Breast epithelium (tissue), 4 donors: ENCODE data around the gene SPCS2. TPM values are rescaled to one million over a fixed set of nuclear protein-coding genes. Genes with fewer than 3 reads are reported as not detected.

Experiments used
- DNase-seq, 2 donors: peaks; one replicate each; pipeline ENCODE4 v3.0.0-alpha.2; 2019; ENCODE audit warnings: low spot score in 2 of 2
- H3K27ac ChIP-seq, 2 donors: fragments of 200-600 bp; sonication (generic) in 1 of 2; one replicate each; pipeline ENCODE4 v1.5.1; 2016 to 2019; ENCODE audit warnings: mild to moderate bottlenecking in 1 of 2
- H3K27me3 ChIP-seq, 2 donors: fragments of 200-600 bp; sonication (generic) in 1 of 2; one replicate each; pipeline versions ENCODE4 v1.5.1 to v1.6.0; 2017 to 2019; ENCODE audit warnings: control low read depth in 1 of 2, mild to moderate bottlenecking in 1 of 2
- H3K36me3 ChIP-seq: fragments of 200-600 bp; one replicate; pipeline ENCODE4 v1.5.1; 2019
- H3K4me1 ChIP-seq, 2 donors: fragments of 200-600 bp; sonication (generic); one replicate each; pipeline ENCODE4 v1.5.1; 2016 to 2019; ENCODE audit warnings: control low read depth in 1 of 2
- H3K4me3 ChIP-seq, 3 donors: fragments of 200-600 bp; sonication (generic); 1 replicate in 2 of 3; 2 replicates in 1 of 3; pipeline ENCODE4 v1.5.1; 2016 to 2019; ENCODE audit warnings: mild to moderate bottlenecking in 3 of 3, moderate library complexity in 2 of 3
- H3K9me3 ChIP-seq, 2 donors: fragments of 200-600 bp; sonication (generic) in 1 of 2; one replicate each; pipeline ENCODE4 v1.5.1; 2016 to 2019; ENCODE audit warnings: control low read depth in 1 of 2
- POLR2A ChIP-seq: fragments of 450-650 bp; IDR thresholded peaks from one replicate; pipeline ENCODE4 v1.6.1; 2016; ENCODE audit warnings: antibody characterized with exemption, mild to moderate bottlenecking, moderate library complexity
- POLR2AphosphoS5 ChIP-seq, 3 donors: sonication (generic); formaldehyde crosslinking; IDR thresholded peaks; one replicate each; pipeline ENCODE4 v1.6.1; 2017; ENCODE audit warnings: antibody characterized with exemption in 3 of 3
- intact Hi-C: fragments of 100-400 bp; cut with DNase I; formaldehyde crosslinking; loops from one replicate; pipeline ENCODE4 v1.15.1; 2023; ENCODE audit warnings: low total_unique reads
- total RNA-seq, 3 donors: library from RNA; depleted of rRNA; stranded (reverse); fragments of >200 nt; gene quantifications; one replicate each; pipeline ENCODE4 v1.1.0, GENCODE V29; 2016
- TF ChIP-seq, protein P1 (sequence below), 3 donors: fragments of 450-650 bp; IDR thresholded peaks; one replicate each; pipeline ENCODE4 v1.5.1; 2016 to 2017; ENCODE audit warnings: antibody characterized with exemption in 3 of 3, mild to moderate bottlenecking in 3 of 3, moderate library complexity in 3 of 3

The SPCS2 gene
- total RNA-seq, 3 donors from 2014 or later: 34.1 to 57.8 (median 57.5) TPM

DNA sequence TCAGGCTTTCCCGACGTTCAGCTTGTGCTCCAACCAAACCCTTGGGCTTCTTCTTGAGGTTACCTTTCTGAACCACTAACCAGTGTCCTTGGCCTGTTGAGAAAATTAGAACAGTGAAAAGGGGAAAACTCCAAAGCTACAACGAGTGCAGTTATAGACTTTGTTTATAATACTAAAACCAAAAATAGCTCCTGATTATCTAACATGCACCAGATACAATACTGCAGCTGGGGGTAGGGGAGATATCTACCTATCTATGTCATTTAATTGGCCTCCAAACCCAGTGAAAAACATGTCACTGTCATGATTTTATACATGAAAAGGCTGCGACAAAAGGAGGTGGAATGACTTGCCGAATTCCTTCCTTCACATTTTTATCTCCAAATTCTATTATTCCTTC is 12.1 kb upstream of the SPCS2 start:
- DNase-seq: no peak
- intact Hi-C loops: no loop called here

DNA sequence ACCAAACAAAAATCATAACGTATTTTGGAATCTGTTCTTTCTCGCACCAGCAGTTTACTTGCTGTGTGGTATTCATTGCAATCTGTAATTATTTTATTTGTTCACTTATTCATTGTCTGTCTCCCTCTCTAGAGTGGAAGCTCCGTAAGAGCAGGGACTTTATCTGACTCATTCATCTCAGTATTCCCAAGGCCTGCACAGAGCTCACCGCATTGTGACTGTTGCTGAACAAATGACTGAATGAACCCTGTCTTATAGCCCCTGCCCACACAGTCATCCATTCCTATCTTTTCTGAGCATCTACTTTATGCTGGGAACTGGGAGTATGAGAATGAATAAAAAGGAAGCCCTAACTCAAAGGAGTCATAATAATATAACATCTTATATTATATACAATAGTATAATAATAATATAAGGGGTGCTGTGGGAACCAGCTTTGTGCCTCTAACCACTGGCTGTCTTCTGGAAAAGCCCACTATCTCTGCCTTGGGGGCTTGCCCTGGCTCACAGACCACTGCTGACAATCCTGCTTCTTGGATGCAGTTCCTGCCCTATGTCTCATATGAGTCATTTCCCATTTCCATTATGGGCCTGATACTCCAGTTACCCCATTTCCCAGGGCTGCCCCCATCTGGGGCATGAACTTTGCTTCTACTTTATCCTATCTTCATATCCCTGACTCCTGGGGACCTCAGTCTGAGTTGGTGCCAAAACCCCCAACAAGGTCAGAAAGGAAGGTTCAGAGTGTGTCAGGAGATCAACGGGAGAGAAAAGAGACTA is 11.2 kb upstream of the SPCS2 start:
- H3K36me3 ChIP-seq: no peaks in the 10 kb centered on the region
- TF ChIP-seq, protein P1, sequence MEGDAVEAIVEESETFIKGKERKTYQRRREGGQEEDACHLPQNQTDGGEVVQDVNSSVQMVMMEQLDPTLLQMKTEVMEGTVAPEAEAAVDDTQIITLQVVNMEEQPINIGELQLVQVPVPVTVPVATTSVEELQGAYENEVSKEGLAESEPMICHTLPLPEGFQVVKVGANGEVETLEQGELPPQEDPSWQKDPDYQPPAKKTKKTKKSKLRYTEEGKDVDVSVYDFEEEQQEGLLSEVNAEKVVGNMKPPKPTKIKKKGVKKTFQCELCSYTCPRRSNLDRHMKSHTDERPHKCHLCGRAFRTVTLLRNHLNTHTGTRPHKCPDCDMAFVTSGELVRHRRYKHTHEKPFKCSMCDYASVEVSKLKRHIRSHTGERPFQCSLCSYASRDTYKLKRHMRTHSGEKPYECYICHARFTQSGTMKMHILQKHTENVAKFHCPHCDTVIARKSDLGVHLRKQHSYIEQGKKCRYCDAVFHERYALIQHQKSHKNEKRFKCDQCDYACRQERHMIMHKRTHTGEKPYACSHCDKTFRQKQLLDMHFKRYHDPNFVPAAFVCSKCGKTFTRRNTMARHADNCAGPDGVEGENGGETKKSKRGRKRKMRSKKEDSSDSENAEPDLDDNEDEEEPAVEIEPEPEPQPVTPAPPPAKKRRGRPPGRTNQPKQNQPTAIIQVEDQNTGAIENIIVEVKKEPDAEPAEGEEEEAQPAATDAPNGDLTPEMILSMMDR (IDR thresholded peaks at IDR 0.05): no peak
- TF ChIP-seq POLR2AphosphoS5 (IDR thresholded peaks at IDR 0.05): no peak
- no peak for TF ChIP-seq POLR2A
- H3K4me1 ChIP-seq: no peaks in the 10 kb centered on the region
- H3K27me3 ChIP-seq: no peaks in the 10 kb centered on the region
- no peak for DNase-seq
- H3K9me3 ChIP-seq: no peaks in the 10 kb centered on the region
- intact Hi-C loops: no loop called here
- H3K4me3 ChIP-seq: no peak overlapping the region
- H3K27ac ChIP-seq: no peak overlapping the region

More for the DNA sequence above, 12.1 kb upstream of the SPCS2 start:
- H3K36me3 ChIP-seq: no peaks in the 10 kb centered on the region
- no peaks in the 10 kb centered on the region for H3K4me1 ChIP-seq
- no peaks in the 10 kb centered on the region for H3K27me3 ChIP-seq
- TF ChIP-seq POLR2A (no peak), POLR2AphosphoS5 (IDR thresholded peaks at IDR 0.05) (no peak)
- TF ChIP-seq, protein P1 (IDR thresholded peaks at IDR 0.05): no peak
- no peaks in the 10 kb centered on the region for H3K9me3 ChIP-seq
- no peak overlapping the region for H3K4me3 ChIP-seq
- no peak overlapping the region for H3K27ac ChIP-seq

DNA sequence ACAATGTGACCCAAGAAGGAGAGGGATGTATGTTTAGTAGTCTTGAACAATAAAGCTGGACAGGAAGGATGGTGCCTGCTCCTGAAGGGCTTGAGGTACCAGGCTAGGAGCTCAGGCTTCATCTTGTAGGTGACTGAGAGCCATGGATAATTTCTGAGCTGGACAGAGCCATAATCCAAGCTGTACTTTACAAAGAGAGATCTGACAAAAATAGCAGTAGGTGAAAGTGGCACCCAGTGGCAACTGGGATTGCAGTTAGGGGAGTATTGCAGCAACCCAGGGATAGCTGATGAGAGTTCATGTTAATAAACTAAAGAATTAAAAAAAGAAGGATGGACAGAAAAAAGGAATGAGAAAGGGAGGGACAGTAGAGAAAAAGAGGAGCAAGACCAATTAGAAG is 7.6 kb upstream of the SPCS2 start:
- DNase-seq: no peak
- Histone ChIP-seq H3K9me3 (no peaks in the 10 kb centered on the region), H3K4me1 (no peaks in the 10 kb centered on the region), H3K27ac (no peak overlapping the region), H3K27me3 (no peaks in the 10 kb centered on the region), H3K36me3 (no peaks in the 10 kb centered on the region), H3K4me3 (no peak overlapping the region)
- TF ChIP-seq POLR2A: no peak
- TF ChIP-seq POLR2AphosphoS5 (IDR thresholded peaks at IDR 0.05): no peak
- TF ChIP-seq, protein P1 (IDR thresholded peaks at IDR 0.05): no peak
- intact Hi-C loops: no loop called here

DNA sequence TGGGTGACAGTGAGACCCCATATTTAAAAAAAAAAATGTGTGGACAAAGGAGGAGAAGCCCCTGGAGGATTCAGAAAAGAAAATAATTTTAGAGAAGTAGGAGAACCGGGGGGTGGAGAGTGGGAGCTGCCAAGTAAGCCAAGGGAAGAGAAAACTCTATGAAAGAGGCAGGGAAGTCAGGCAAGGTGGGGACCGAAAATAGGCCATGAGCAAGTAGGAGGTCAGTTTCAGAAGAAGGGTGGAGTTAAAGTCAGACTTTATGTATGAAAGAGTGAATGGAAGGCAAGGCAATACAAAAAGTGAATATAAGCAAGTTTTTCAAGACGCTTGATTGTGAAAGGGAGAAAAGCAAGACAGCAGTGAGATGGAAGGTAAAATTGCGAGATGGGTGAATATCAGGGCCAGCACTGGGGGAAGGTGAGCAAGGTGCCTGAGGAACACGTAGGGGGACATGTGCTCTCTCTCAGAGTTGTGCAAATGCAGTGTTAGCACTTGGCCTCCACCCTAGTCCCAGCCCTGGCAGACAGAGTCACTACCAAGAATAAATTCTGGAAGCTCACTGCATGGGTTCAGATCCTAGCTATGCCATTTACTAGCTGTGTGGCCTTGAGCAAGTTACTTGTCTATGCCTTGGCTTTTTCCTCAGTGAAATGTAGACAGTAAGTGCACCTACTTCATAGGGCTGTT is 6.8 kb upstream of the SPCS2 start:
- H3K9me3 ChIP-seq: no peaks in the 10 kb centered on the region
- TF ChIP-seq POLR2A (no peak), POLR2AphosphoS5 (IDR thresholded peaks at IDR 0.05) (no peak)
- TF ChIP-seq, protein P1 (IDR thresholded peaks at IDR 0.05): no peak
- H3K4me1 ChIP-seq: no peaks in the 10 kb centered on the region
- intact Hi-C loops: no loop called here
- H3K36me3 ChIP-seq: no peaks in the 10 kb centered on the region
- no peaks in the 10 kb centered on the region for H3K27me3 ChIP-seq
- H3K27ac ChIP-seq: no peak overlapping the region
- no peak for DNase-seq
- no peak overlapping the region for H3K4me3 ChIP-seq

DNA sequence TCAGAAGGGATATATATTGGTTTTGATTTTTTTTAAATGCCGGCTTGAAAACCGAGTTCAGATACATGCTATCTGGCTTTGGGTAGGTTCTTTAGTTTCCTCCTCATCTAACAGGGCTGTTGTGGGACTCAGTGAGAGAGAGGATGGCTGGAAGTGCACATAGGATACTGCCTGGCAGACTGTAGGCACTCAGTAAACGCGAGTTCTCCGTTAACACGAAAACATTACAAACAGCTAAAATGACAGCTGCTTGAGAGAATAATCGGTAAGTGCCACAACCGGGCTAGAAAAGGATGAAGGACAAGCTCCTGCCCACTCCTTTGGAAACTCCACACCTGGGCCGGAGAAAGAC is 544 bp upstream of the SPCS2 start:
- H3K4me3 ChIP-seq: peak overlapping the region; percentile 74 to 93 (median 91)
- no peak for DNase-seq
- H3K27ac ChIP-seq: peak overlapping the region; percentile 82 to 90
- H3K9me3 ChIP-seq: no peaks in the 10 kb centered on the region
- TF ChIP-seq POLR2A (no peak), POLR2AphosphoS5 (IDR thresholded peaks at IDR 0.05) (no peak)
- TF ChIP-seq, protein P1 (IDR thresholded peaks at IDR 0.05): no peak
- H3K4me1 ChIP-seq: peaks cover 0 to 9% of the 10 kb centered on the region in 2 donors
- intact Hi-C loops: no loop called here
- no peaks in the 10 kb centered on the region for H3K36me3 ChIP-seq
- no peaks in the 10 kb centered on the region for H3K27me3 ChIP-seq
